Panc1 (cell line): ENCODE measurements around the gene SLC4A4.

Source experiments
- POLR2AphosphoS5 ChIP-seq: IDR thresholded peaks from 2 replicates; pipeline ENCODE4 v1.6.1; 2012; ENCODE audit warnings: mild to moderate bottlenecking, low read depth, low read length, moderate library complexity
- TCF7L2 ChIP-seq: IDR thresholded peaks from 2 replicates; pipeline ENCODE4 v1.6.1; 2011; ENCODE audit warnings: mild to moderate bottlenecking, low read depth, low read length, inconsistent platforms
- TF ChIP-seq, protein P1 (sequence below), 2 experiments: IDR thresholded peaks; 2 replicates each; pipeline ENCODE4 v1.6.1; 2011 to 2012; ENCODE audit warnings: low read depth in 2 of 2, control low read depth in 1 of 2, low read length in 1 of 2, mild to moderate bottlenecking in 1 of 2, moderate library complexity in 1 of 2; ENCODE audit not compliant: insufficient read depth in 1 of 2
- TF ChIP-seq, protein P2 (sequence below): fragments of 450-650 bp; IDR thresholded peaks from 2 replicates; pipeline ENCODE4 v1.5.1; 2017; ENCODE audit warnings: mild to moderate bottlenecking

DNA sequence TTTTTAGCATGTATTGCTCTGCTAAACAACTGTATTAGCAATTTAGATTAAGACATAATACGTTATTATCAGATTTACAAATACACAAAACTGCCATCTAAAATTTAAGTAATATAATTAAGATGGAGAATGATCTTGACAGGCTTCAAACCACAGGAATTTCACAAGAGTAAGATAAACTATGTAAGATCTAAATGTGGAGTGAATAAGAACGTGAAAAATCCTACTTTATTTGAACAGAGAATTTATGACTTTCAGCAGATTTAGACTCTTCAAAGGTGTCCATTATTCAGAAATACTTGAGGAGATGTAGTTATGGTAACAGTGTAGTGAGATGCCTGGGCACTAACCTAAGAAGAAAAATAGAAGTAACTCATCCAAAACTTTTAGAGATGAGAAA is 73.2 kb downstream of the SLC4A4 start:
- TF ChIP-seq POLR2AphosphoS5 (no peak), TCF7L2 (no peak)
- TF ChIP-seq, protein P1, sequence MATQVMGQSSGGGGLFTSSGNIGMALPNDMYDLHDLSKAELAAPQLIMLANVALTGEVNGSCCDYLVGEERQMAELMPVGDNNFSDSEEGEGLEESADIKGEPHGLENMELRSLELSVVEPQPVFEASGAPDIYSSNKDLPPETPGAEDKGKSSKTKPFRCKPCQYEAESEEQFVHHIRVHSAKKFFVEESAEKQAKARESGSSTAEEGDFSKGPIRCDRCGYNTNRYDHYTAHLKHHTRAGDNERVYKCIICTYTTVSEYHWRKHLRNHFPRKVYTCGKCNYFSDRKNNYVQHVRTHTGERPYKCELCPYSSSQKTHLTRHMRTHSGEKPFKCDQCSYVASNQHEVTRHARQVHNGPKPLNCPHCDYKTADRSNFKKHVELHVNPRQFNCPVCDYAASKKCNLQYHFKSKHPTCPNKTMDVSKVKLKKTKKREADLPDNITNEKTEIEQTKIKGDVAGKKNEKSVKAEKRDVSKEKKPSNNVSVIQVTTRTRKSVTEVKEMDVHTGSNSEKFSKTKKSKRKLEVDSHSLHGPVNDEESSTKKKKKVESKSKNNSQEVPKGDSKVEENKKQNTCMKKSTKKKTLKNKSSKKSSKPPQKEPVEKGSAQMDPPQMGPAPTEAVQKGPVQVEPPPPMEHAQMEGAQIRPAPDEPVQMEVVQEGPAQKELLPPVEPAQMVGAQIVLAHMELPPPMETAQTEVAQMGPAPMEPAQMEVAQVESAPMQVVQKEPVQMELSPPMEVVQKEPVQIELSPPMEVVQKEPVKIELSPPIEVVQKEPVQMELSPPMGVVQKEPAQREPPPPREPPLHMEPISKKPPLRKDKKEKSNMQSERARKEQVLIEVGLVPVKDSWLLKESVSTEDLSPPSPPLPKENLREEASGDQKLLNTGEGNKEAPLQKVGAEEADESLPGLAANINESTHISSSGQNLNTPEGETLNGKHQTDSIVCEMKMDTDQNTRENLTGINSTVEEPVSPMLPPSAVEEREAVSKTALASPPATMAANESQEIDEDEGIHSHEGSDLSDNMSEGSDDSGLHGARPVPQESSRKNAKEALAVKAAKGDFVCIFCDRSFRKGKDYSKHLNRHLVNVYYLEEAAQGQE (IDR thresholded peaks at IDR 0.05; ENCODE audit: insufficient read depth in 1 of 2, low read depth in 2 of 2, low read length in 1 of 2): no peak
- TF ChIP-seq, protein P2, sequence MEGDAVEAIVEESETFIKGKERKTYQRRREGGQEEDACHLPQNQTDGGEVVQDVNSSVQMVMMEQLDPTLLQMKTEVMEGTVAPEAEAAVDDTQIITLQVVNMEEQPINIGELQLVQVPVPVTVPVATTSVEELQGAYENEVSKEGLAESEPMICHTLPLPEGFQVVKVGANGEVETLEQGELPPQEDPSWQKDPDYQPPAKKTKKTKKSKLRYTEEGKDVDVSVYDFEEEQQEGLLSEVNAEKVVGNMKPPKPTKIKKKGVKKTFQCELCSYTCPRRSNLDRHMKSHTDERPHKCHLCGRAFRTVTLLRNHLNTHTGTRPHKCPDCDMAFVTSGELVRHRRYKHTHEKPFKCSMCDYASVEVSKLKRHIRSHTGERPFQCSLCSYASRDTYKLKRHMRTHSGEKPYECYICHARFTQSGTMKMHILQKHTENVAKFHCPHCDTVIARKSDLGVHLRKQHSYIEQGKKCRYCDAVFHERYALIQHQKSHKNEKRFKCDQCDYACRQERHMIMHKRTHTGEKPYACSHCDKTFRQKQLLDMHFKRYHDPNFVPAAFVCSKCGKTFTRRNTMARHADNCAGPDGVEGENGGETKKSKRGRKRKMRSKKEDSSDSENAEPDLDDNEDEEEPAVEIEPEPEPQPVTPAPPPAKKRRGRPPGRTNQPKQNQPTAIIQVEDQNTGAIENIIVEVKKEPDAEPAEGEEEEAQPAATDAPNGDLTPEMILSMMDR: no peak
